HG03442 (cell line): ENCODE results near the gene ABCC3.
"Not testable (repeated sequence)": the region's sequence is repeated elsewhere in the genome, so short reads cannot be mapped to it uniquely, and the experiment has no call there.

Experiments
- ATAC-seq: cut with Tn5 transposase; IDR thresholded peaks from one replicate; pipeline ENCODE4 v1.9.1; 2021; ENCODE audit warnings: mild to moderate bottlenecking, moderate library complexity; ENCODE audit not compliant: unreplicated experiment

ABCC3 gene

GRCh38 chr17:50665838-50666237 is 31.2 kb downstream of the ABCC3 start:
- no peak for ATAC-seq

- ATAC-seq = no peak
These were observed 31.6 kb downstream of the ABCC3 start for GRCh38 chr17:50666316-50666715.

GRCh38 chr17:50667259-50668024 is 32.8 kb downstream of the ABCC3 start:
- ATAC-seq = no peak

- no peak for ATAC-seq
These were observed 33.5 kb downstream of the ABCC3 start for GRCh38 chr17:50668025-50668837.

GRCh38 chr17:50668838-50669581 is 34.3 kb downstream of the ABCC3 start:
- no peak for ATAC-seq

- no peak for ATAC-seq
These were observed 37.4 kb downstream of the ABCC3 start for GRCh38 chr17:50672071-50672470.

GRCh38 chr17:50672831-50673551 is 38.3 kb downstream of the ABCC3 start:
- ATAC-seq = no peak

GRCh38 chr17:50675190-50675589 is 40.5 kb downstream of the ABCC3 start:
- no peak for ATAC-seq

GRCh38 chr17:50675627-50676026 is 40.9 kb downstream of the ABCC3 start:
- no peak for ATAC-seq

GRCh38 chr17:50676065-50676975 is 41.6 kb downstream of the ABCC3 start:
- no peak for ATAC-seq

- no peak for ATAC-seq
These were observed 43.2 kb downstream of the ABCC3 start for GRCh38 chr17:50677851-50678375.

GRCh38 chr17:50679008-50679544 is 44.4 kb downstream of the ABCC3 start:
- no peak for ATAC-seq

- no peak for ATAC-seq
These were observed 45.4 kb downstream of the ABCC3 start for GRCh38 chr17:50680126-50680525.

GRCh38 chr17:50680543-50681262 is 46.0 kb downstream of the ABCC3 start:
- not testable (repeated sequence) for ATAC-seq

GRCh38 chr17:50681263-50682200 is 46.9 kb downstream of the ABCC3 start:
- no peak for ATAC-seq

GRCh38 chr17:50682441-50682840 is 47.8 kb downstream of the ABCC3 start:
- ATAC-seq = no peak

- no peak for ATAC-seq
These were observed 48.3 kb downstream of the ABCC3 start for GRCh38 chr17:50682938-50683337.
